Mucosa of stomach (tissue), 1 donor: Measurements from ENCODE around the gene IGSF8.

Experiments
- H3K27me3 ChIP-seq: one replicate; pipeline ENCODE4 v1.7.0; 2013; ENCODE audit warnings: mild to moderate bottlenecking, low read length; ENCODE audit not compliant: control insufficient read depth, insufficient read depth
- H3K36me3 ChIP-seq: one replicate; pipeline ENCODE4 v1.7.0; 2013; ENCODE audit warnings: low read length; ENCODE audit not compliant: control insufficient read depth, insufficient read depth
- H3K4me1 ChIP-seq: one replicate; pipeline ENCODE4 v1.7.0; 2013; ENCODE audit warnings: mild to moderate bottlenecking, low read length; ENCODE audit not compliant: control insufficient read depth, insufficient read depth
- H3K4me3 ChIP-seq: one replicate; pipeline ENCODE4 v1.7.0; 2013; ENCODE audit warnings: low read length
- H3K9ac ChIP-seq: one replicate; pipeline ENCODE4 v1.7.0; 2013; ENCODE audit warnings: mild to moderate bottlenecking, low read length, moderate library complexity
- H3K9me3 ChIP-seq: one replicate; pipeline ENCODE4 v1.7.0; 2013; ENCODE audit warnings: mild to moderate bottlenecking, low read length, moderate library complexity; ENCODE audit not compliant: control insufficient read depth
- donor health status: Pancreatic carcinoma.

IGSF8 gene

GRCh38 chr1:160124705-160125478 is 26.5 kb upstream of the IGSF8 start:
- Histone ChIP-seq H3K4me3 (no peak overlapping the region), H3K9ac (no peak overlapping the region), H3K36me3 (no peaks in the 10 kb centered on the region), H3K9me3 (no peaks in the 10 kb centered on the region), H3K27me3 (peaks cover 2% of the 10 kb centered on the region), H3K4me1 (no peaks in the 10 kb centered on the region)

DNA sequence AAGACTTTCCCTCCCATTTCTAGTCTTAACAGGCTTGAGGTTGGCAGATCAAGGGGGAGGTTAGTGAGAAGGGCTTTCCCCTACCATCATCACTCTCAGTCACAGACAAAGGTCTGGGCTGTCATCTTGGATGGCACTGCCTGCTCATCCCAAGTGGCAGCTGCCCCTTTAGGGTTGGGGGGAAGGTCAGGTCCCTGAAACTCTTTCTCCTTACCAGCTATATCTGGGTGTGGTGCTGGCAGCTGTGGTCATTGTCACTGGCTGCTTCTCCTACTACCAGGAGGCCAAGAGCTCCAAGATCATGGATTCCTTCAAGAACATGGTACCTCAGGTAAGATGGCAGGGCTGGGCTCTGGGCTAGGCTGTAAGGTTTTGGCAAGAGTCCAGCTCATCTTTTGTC is 25.3 kb upstream of the IGSF8 start:
- Histone ChIP-seq H3K4me3 (no peak overlapping the region), H3K4me1 (no peaks in the 10 kb centered on the region), H3K27me3 (peaks cover 3% of the 10 kb centered on the region), H3K9me3 (no peaks in the 10 kb centered on the region), H3K36me3 (no peaks in the 10 kb centered on the region), H3K9ac (no peak overlapping the region)

DNA sequence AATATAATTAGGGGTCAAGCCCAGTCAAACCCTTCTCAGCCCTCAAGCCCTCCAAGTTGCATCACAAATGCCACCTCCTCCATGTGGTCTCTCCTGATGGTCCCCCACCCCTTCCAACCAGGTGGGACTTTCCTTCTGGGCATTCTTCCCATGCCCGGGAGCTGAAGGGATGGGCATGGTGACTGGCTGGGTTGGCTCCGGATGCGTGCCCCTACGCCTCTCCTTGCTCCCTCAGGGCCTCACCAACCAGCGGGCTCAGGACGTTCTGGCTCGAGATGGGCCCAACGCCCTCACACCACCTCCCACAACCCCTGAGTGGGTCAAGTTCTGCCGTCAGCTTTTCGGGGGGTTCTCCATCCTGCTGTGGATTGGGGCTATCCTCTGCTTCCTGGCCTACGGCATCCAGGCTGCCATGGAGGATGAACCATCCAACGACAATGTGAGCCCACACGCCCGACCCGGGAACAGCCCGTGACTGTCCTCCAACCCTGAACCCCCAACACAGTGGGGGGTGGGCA is 24.6 kb upstream of the IGSF8 start:
- Histone ChIP-seq H3K36me3 (no peaks in the 10 kb centered on the region), H3K4me3 (no peak overlapping the region), H3K4me1 (no peaks in the 10 kb centered on the region), H3K9ac (no peak overlapping the region), H3K27me3 (peaks cover 3% of the 10 kb centered on the region), H3K9me3 (no peaks in the 10 kb centered on the region)

DNA sequence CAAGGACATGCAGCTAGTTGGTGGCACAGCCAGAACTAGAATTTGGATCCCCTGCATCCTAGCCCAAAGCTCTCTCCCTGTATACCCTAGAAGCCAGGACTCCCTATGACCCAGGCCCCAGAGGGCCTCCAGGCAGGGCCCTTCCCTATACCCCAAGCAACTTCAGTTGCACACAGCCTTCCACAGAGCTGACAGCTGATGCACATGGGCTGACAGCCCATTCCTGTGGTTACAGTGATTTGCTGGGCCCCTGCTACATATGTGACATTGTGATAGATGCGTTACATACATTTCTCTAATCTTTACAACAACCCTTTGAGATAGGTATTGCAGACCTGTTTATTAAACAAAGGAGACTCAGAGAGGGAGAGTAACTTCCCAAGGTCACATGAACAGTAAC is 23.0 kb upstream of the IGSF8 start:
- no peaks in the 10 kb centered on the region for H3K36me3 ChIP-seq
- peaks cover 7% of the 10 kb centered on the region for H3K27me3 ChIP-seq
- H3K4me3 ChIP-seq = no peak overlapping the region
- H3K9ac ChIP-seq = no peak overlapping the region
- no peaks in the 10 kb centered on the region for H3K4me1 ChIP-seq
- H3K9me3 ChIP-seq = no peaks in the 10 kb centered on the region

GRCh38 chr1:160120797-160121196 is 22.4 kb upstream of the IGSF8 start:
- H3K4me3 ChIP-seq = no peak overlapping the region
- H3K36me3 ChIP-seq = no peaks in the 10 kb centered on the region
- no peaks in the 10 kb centered on the region for H3K9me3 ChIP-seq
- no peaks in the 10 kb centered on the region for H3K4me1 ChIP-seq
- peaks cover 11% of the 10 kb centered on the region for H3K27me3 ChIP-seq
- H3K9ac ChIP-seq = no peak overlapping the region

- Histone ChIP-seq H3K9me3 (no peaks in the 10 kb centered on the region), H3K4me3 (no peak overlapping the region), H3K36me3 (no peaks in the 10 kb centered on the region), H3K4me1 (no peaks in the 10 kb centered on the region), H3K27me3 (peaks cover 27% of the 10 kb centered on the region), H3K9ac (no peak overlapping the region)
Measured at GRCh38 chr1:160118928-160119327, 20.5 kb upstream of the IGSF8 start.

- H3K4me1 ChIP-seq = no peaks in the 10 kb centered on the region
- H3K36me3 ChIP-seq = no peaks in the 10 kb centered on the region
- H3K4me3 ChIP-seq = no peak overlapping the region
- peaks cover 27% of the 10 kb centered on the region for H3K27me3 ChIP-seq
- no peaks in the 10 kb centered on the region for H3K9me3 ChIP-seq
- no peak overlapping the region for H3K9ac ChIP-seq
Measured at GRCh38 chr1:160117709-160118183, 19.3 kb upstream of the IGSF8 start.

DNA sequence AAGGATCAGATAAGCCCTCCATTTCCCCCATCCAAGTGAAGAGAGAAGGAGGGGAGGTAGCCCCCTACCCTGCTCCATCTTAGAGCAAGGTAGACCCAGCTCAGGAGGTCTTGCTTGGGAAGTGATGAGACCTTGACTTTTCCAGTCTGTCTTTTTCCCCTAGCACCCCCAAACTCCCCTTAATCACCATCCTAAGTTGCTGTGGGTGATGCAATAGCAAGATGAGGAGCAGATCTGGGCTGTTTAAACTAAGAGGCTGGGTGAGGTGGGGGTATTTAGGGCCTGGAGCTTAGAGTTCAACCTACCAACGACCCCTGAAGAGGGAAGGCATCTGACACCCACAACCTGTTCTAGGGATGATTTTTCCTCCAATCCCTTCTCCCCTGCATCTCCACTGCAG is 18.9 kb upstream of the IGSF8 start:
- no peak overlapping the region for H3K4me3 ChIP-seq
- peaks cover 27% of the 10 kb centered on the region for H3K27me3 ChIP-seq
- H3K9ac ChIP-seq = no peak overlapping the region
- H3K9me3 ChIP-seq = no peaks in the 10 kb centered on the region
- no peaks in the 10 kb centered on the region for H3K36me3 ChIP-seq
- H3K4me1 ChIP-seq = no peaks in the 10 kb centered on the region

DNA sequence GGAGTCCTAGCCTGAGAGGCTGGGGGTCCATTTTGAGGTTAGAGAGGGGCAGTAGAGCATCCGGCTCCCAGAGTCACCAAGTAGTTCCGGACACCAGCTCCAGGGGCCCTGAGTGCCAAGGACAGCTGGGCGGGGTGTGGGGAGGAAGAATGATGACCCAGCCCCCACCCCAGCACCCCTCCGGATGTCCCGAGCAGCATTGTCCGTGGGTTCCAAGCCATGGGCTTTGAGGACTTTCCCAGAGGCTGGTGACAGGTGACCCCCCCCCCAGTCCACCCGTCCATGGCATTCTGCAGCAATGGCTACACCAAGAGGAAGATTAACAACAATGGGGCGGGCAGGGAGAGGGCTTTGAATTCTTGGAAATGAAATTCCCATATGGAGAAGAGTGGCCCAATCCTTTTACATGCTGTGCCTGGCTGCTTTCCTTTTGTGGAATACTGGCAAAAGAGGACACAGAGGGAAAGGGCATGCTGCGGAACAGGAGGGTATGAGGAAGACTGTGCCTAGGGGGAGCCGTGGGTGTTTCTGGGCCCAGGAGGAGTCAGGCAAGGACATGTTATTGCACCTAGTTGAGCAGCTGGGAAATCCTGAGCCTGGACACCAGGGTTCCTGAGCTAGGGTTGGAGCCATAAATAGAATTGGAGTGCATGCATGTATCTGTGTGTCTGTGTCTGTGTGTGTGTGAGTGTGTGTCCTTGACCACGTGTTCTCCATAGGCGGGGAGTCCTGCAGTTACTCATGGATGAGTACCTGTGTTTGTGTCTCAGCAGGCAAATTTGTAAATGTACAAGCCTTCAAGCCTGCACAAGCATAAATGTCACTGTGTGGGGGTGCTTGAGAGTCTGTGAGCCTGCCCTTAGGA is 18.1 kb upstream of the IGSF8 start:
- no peak overlapping the region for H3K4me3 ChIP-seq
- H3K36me3 ChIP-seq = no peaks in the 10 kb centered on the region
- peaks cover 27% of the 10 kb centered on the region for H3K27me3 ChIP-seq
- H3K4me1 ChIP-seq = no peaks in the 10 kb centered on the region
- no peak overlapping the region for H3K9ac ChIP-seq
- no peaks in the 10 kb centered on the region for H3K9me3 ChIP-seq

DNA sequence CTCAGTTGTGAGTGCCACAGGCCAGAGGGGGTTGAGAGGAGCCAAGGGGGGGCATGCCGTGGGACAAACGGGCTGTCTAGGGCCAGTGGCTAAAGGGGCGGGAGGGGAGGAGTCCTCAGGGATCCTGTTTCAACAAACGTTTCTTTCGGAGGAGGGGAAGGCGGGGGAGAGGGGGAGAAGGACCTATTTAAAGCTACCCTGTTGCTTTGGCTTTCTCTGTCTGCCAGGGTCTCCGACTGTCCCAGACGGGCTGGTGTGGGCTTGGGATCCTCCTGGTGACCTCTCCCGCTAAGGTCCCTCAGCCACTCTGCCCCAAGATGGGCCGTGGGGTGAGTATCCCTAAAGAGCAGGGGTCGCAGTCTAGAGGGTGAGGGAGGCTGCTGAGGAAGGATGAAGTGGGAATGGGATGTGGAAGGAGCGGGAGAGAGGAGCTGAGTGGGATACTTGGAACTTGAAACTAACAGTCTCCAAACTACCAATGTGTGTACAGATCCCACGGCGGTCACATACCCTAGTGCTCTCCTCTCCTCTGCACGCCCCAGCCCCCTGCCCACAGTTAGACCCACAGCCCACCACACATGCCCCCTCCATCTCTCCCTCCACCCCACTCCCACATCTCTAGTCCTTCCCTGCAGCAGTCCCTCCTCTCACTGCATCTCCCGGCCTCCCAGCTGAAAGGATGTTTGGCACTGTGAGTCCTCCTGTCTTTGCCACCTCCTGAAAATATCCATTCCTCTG is 17.3 kb upstream of the IGSF8 start, which contains the start of gene ATP1A2:
Gene ATP1A2, plus strand, starts transcription at position 215 of the 738 bp plus-strand sequence. Its CDS starts 103 bp downstream, at position 318.
- H3K4me1 ChIP-seq = no peaks in the 10 kb centered on the region
- peaks cover 27% of the 10 kb centered on the region for H3K27me3 ChIP-seq
- no peaks in the 10 kb centered on the region for H3K9me3 ChIP-seq
- no peak within 1 kb of the TSS for H3K9ac ChIP-seq
- H3K4me3 ChIP-seq = no peak within 1 kb of the TSS
- H3K36me3 ChIP-seq = no peaks in the 10 kb centered on the region

DNA sequence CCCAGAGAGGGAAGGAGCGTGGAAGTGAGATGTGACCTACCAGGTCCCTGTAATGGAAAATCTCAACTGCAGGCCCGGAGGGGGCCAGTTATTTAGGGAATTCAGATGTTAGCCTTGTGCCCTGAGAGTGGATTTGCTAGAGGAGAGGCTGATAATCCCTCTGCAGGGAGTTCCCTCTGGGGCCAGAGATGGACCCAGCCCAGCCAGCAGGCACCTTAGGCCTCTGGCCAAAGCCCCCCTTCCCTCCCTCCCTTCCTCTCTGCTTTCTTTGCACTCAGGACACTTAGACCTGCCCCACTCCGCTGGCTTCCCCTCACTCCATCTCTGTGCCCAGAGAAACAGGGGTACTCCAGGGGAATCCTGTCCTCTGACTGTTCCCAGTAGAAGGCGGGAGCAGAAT is 15.7 kb upstream of the IGSF8 start:
- no peak overlapping the region for H3K4me3 ChIP-seq
- no peaks in the 10 kb centered on the region for H3K36me3 ChIP-seq
- H3K4me1 ChIP-seq = no peaks in the 10 kb centered on the region
- H3K9ac ChIP-seq = no peak overlapping the region
- H3K9me3 ChIP-seq = no peaks in the 10 kb centered on the region
- peaks cover 29% of the 10 kb centered on the region for H3K27me3 ChIP-seq
